Measurements from ENCODE around the gene KRTAP4-8.

DNA sequence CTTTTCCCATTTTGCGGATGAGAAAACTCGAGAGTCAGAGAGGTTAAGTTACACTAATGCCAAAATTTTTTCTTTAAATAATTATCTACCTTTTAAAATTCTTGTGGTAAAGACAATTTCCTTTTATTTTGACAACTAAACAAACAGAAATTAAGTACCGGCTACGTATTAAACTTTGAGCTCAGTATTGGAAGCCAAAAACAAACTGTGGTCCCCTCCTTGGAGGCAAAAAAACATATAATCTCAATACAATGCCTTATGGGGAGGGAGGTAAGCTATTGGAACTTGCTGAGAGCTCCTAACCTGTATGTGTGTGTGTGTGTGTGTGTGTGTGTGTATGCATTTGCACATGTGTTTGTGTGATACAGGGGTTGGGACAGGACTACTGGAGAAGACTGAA lies 34.5 kb downstream of the KRTAP4-8 start:
- TF ChIP-seq POLR2A (IDR thresholded peaks at IDR 0.05) = no peak
- TF ChIP-seq, protein P1, sequence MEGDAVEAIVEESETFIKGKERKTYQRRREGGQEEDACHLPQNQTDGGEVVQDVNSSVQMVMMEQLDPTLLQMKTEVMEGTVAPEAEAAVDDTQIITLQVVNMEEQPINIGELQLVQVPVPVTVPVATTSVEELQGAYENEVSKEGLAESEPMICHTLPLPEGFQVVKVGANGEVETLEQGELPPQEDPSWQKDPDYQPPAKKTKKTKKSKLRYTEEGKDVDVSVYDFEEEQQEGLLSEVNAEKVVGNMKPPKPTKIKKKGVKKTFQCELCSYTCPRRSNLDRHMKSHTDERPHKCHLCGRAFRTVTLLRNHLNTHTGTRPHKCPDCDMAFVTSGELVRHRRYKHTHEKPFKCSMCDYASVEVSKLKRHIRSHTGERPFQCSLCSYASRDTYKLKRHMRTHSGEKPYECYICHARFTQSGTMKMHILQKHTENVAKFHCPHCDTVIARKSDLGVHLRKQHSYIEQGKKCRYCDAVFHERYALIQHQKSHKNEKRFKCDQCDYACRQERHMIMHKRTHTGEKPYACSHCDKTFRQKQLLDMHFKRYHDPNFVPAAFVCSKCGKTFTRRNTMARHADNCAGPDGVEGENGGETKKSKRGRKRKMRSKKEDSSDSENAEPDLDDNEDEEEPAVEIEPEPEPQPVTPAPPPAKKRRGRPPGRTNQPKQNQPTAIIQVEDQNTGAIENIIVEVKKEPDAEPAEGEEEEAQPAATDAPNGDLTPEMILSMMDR (IDR thresholded peaks at IDR 0.05) = no peak
